ENCODE results near the gene ATP1B4.
"Not testable (repeated sequence)": the region's sequence is repeated elsewhere in the genome, so short reads cannot be mapped to it uniquely, and the experiment has no call there.

Gene ATP1B4

DNA sequence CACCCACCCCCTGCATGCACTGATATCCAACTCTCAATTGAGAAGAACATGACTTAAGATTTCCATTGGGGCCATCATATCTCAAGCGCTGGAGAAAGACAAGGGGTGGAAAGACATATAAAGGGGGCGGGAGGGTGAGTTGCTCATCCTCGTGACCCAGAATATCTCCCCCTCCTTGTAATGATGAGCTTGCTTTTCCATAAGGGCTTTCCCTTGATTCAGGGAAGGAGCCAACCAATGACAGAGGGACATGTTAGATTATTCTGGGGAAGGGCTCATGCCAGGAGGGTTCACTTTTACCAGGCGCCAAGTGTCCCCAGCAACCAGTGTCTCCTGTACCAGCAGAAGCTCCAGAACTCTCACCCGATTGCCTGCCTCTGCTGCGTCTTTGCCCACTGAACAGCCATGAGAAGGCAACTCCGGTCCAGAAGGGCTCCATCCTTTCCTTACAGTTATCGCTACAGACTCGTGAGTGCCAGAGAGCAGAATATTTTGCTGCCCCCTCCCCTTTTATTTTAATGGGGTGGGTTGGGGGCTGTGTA is at the start of gene ATP1B4:
Gene ATP1B4 (plus strand): TSS at position 326 of the 542 bp plus-strand sequence. CDS start 80 bp downstream, at position 406.
- DNase-seq (ENCODE audit: low spot score), result no peak

GRCh38 chrX:120315776-120316175 is 46.1 kb upstream of the ATP1B4 start:
- no peak for DNase-seq (ENCODE audit: low spot score)

DNA sequence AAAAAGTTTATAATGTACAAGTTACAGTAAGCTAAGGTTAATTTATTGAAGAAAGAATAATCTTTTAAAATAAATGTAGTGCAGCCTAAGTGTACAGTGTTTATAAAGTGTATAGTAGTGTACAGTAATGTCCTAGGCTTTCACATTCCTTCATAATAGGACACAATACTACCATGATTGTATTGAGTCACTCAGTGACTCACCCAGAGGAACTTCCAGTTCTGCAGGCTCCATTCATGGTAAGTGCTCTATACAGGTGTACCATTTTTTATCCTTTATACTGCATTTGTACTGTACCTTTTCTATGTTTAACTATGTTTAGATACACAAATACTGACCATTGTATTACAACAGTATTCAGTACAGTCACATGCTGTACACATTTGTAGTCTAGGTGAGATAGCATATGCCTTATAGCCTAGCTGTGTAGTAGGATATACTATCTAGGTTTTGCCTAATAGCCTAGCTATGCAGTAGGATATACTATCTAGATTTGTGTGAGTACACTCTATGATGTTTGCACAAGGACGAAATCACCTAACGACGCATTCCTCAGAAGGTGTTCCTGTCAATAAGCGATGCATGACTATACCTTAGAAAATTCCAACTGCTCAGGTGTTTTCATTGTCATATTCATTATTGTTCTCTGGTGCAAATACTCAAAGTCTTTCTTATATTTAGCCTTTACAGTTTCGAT is 45.2 kb upstream of the ATP1B4 start:
- no peak for DNase-seq (ENCODE audit: low spot score)

- no peak for DNase-seq (ENCODE audit: low spot score)
These were observed 43.5 kb upstream of the ATP1B4 start for GRCh38 chrX:120318411-120318810.

DNA sequence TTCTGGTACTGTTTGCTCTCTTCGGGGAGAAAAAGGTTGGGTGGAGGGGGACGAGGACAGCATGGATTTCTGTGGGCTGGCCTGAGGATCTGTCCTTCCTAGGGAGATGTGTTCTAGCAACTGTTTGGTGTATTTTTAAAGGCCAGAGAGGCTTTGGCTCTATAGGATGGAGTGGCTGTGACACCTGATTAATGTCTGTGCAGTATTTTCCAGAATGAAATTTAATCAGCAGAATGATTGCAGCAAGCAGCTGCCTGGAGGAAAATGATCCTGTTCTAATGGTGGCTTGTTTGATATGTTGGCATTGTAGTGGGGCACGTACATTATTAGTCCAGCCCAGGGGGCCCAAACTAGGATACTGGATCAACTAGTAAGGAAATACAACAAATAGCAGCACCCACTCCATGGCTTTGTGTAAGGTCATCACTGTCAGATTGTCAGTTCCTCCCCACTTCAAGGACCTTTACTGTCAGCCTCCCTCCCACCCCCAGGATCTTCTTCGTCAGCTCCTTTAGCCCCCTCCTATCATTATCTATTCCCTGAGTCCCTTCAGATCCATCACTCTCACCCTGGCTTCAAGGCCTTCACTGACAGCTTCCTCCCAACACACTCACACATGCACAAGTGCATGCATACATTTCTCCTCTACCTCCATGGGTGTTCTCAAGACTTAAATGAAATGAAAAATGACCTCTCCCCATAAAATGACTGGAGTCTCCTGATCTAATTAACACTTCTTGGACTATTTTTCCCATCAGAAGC is 40.2 kb upstream of the ATP1B4 start:
- no peak for DNase-seq (ENCODE audit: low spot score)

GRCh38 chrX:120331116-120331515 is 30.8 kb upstream of the ATP1B4 start:
- DNase-seq (ENCODE audit: low spot score), result no peak

DNA sequence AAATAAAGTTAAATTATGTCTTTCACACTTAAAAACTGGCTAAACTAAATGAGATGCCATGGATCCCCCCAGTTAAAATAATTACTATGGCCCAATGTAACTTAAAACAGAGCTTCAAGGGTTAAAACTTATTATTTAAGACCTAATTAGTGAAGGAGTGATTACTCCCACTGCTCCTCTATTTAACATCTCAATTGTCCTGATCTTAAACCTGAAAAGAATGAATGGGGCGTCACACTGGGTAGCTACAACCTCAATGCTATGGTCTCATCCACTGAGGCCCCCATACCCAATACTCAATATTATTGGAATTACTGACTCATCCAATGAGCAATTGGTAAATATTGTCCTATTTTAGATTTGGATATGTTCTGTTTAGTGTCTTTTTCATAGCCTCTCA is 29.5 kb upstream of the ATP1B4 start:
- no peak for DNase-seq (ENCODE audit: low spot score)

DNA sequence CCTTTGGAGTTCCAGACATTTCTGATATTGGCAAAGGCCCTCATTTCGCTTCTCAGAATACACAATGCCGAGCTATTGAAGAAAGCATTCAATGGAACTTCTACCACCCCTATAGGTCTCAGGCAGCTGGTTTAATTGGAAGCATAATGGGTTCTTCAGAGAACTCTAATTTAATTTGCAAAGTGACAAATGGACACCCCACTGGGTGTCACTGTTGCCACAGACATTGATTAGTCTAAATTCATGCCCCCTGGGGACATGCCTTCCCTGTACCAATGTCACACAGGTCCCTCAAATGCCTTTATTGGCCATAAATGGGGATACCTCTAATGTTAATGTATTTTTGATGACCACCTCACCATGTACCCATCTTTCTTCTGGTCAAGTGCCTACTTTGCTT is 27.7 kb upstream of the ATP1B4 start:
- no peak for DNase-seq (ENCODE audit: low spot score)

- no peak for DNase-seq (ENCODE audit: low spot score)
These were observed 27.3 kb upstream of the ATP1B4 start for GRCh38 chrX:120334603-120335002.

- no peak for DNase-seq (ENCODE audit: low spot score)
These were observed 26.6 kb upstream of the ATP1B4 start for GRCh38 chrX:120335289-120335688.

DNA sequence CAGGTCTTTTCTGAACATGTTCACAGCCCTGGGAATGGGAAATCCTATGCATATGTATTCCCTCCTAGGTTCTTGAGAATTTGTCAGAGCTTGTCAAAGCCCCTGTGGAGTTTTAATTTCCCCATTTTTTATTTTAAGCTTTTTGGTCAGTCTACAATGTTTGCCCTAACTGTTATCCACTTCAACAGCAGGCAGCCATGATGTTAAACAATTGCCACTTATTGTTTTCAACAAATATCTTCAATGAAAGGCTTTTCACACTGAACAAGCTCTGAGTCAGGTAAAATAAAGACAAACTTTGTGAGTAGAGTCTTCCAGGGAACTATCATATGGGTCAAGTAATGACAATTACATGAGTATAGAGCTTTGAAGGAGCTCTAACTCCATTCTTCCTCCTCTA is 25.0 kb upstream of the ATP1B4 start:
- no peak for DNase-seq (ENCODE audit: low spot score)

DNA sequence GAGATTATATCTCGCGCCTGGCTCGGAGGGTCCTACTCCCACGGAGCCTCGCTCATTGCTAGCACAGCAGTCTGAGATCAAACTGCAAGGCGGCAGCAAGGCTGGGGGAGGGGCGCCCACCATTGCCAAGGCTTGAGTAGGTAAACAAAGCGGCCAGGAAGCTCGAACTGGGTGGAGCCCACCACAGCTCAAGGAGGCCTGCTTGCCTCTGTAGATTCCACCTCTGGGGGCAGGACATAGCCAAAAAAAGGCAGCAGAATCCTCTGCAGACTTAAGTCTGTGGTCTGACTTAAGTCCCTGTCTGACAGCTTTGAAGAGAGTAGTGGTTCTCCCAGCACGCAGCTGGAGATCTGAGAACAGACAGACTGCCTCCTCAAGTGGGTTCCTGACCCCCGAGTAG is 17.3 kb upstream of the ATP1B4 start:
- not testable (repeated sequence) for DNase-seq (ENCODE audit: low spot score)

DNA sequence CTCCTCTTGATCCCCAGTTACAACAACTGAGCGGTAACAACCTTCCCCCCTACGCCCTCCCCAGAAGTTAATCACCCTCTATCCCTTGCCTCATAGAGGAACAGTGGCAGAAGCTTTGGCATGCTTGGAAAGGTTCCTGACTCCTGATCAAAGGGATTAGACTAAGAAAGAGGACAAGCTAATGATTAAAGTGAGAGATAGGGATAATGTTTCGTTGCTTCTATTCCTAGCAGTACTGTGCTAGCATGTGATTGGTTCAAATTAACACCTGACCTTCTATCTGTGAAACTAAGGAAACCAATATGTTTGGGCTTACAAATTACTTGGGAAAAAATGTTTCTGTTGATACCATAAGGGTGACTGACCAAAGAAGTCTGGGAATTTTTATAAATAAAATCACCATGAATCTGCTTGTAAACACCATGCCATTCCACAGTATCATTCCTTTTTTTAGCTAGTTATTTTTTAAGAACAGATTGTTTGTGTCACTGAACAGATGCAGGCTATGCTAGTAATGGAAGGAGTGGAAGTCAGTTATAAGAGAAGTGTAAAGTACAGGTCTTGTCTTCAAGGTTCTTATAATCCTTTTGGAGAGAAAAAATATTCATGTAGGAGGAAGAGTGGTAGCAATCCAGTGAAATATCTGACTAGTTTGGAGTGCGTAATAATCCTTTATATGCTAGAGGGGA is 11.3 kb upstream of the ATP1B4 start:
- DNase-seq (ENCODE audit: low spot score), result no peak

DNA sequence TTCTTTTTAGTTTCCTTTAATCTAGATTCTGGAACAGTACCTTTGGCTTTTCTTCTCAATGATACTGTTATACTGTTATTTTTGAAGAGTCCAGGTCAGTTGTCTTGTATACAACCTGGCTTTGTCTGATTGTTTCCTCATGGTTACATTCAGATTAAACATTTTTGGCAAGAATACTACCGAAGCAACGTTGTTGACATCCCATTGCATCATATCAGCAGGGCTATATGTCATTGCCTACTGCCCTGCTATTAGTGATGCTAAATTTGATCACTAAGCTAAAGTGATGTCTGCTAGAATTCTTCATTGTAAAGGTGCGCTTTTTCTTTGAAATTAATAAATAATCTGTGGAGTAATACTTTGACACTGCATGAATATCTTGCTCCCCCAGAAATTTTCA is 5.8 kb upstream of the ATP1B4 start:
- no peak for DNase-seq (ENCODE audit: low spot score)

GRCh38 chrX:120357186-120357585 is 4.7 kb upstream of the ATP1B4 start:
- no peak for DNase-seq (ENCODE audit: low spot score)

GRCh38 chrX:120358737-120359456 is 3.0 kb upstream of the ATP1B4 start:
- DNase-seq (ENCODE audit: low spot score), result peak; percentile 14

GRCh38 chrX:120365320-120365719 is 3.4 kb downstream of the ATP1B4 start:
- DNase-seq (ENCODE audit: low spot score), result peak; percentile 10

DNA sequence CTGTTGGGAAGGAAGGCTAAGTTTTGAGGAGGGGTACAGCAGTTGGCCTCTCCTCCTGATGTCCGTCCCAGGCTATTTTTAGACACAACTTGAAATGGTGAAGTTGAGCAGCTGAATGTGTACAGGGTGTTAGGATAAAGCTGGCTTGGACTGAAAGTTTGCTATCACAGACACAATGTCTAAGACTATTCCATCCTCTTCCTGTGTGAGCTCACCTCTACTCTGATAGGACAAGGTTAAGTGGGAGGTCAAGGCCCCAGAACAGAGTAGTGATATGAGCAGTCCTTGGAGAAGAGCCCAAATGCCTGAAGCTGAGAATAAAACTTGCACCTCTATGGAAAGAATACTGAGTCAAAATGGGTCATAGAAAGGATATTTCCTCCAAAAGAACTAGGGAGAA is 4.1 kb downstream of the ATP1B4 start:
- DNase-seq (ENCODE audit: low spot score), result no peak

DNA sequence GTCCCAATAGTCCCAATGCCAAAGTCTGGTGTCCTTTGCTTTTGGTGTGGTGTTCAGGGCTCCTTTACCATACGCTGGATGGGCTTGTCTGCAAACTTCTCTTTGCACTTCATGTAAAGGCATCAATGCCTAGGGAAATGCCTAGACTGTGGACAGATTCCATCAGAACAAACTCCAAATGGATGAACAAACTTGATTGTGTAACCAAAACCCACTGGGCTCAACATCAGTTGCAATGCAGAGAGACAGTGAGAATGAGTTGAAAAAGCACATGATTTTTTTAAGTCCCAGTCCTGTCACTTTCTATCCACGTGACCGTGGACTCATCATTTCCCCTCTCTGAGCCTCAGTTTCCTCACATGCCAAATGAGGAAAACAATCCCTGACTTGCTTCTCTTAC is 4.9 kb downstream of the ATP1B4 start:
- DNase-seq (ENCODE audit: low spot score), result no peak

DNA sequence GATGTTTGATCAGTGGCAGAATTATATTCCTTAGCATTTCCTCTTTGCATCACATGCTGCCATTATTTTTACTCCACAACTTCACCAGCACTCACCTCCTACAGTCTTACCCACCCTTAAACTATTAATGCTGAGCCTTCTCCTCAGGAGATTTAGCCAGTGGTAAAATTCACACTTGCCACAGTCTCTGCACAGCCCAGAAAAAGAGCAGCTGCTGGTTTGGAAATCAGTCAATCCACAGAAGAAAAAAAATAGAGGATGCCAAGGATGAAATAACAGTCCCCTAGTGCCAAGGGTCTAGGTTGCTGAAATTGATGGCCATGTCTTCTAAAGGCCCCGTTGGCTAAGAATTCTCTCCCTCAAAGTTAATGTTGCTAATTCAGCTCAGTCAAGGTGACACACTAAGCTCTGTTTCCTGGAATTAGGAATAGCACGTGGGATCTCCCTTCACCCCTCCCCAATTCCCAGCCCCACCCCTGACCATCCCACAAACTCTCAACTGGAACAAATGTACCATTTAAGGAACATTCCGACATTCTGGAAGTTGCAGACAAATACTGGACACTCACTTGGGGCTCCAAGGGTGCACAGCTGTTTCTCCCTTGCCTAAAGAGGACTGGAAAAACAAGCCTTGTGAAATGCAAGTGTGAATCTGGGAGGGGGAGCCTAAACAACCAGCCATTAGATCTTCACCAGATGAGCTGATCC is 5.7 kb downstream of the ATP1B4 start:
- DNase-seq (ENCODE audit: low spot score), result no peak

GRCh38 chrX:120372667-120373370 is 10.9 kb downstream of the ATP1B4 start:
- DNase-seq (ENCODE audit: low spot score), result no peak
